Adrenal gland (tissue), 5 donors: Measurements from ENCODE around the gene BCAT1.

Source experiments
- POLR2A ChIP-seq, 2 donors: fragments of 450-650 bp; IDR thresholded peaks; one replicate each; pipeline ENCODE4 v1.6.1; 2017; ENCODE audit warnings: antibody characterized with exemption in 2 of 2, mild to moderate bottlenecking in 2 of 2, moderate library complexity in 1 of 2
- TF ChIP-seq, protein P1 (sequence below), 6 experiments: fragments of 450-650 bp in 4 of 6; fragments of 200-600 bp in 2 of 6; sonication (generic) in 1 of 6; IDR thresholded peaks; 1 replicate in 5 of 6; 2 replicates in 1 of 6; pipeline versions ENCODE4 v1.5.1 to v1.8.0; 2016 to 2021; ENCODE audit warnings: antibody characterized with exemption in 6 of 6, mild to moderate bottlenecking in 2 of 6, moderate library complexity in 1 of 6
- donor health status: DM: no; HTN: no; CAD: no.

DNA sequence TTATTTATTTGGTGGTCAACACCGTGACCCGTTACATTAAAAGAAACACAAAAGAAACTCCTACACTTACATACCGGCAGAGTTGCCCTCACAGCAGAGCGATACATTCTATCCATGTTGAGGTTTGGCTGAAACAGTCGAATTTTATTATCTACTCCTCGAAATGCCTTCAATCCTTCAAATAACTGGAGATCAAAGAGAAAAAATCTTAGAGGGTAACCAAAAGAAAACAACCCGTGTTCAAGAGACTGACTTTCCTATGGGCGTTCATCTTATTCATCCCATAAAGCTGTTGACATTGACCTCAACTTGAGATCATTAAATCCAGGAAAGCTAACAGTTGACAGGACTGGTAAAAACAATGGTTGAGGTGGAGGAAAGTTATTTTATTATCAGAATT lies 67.7 kb downstream of the BCAT1 start:
- TF ChIP-seq POLR2A (IDR thresholded peaks at IDR 0.05): no peak
- TF ChIP-seq, protein P1, sequence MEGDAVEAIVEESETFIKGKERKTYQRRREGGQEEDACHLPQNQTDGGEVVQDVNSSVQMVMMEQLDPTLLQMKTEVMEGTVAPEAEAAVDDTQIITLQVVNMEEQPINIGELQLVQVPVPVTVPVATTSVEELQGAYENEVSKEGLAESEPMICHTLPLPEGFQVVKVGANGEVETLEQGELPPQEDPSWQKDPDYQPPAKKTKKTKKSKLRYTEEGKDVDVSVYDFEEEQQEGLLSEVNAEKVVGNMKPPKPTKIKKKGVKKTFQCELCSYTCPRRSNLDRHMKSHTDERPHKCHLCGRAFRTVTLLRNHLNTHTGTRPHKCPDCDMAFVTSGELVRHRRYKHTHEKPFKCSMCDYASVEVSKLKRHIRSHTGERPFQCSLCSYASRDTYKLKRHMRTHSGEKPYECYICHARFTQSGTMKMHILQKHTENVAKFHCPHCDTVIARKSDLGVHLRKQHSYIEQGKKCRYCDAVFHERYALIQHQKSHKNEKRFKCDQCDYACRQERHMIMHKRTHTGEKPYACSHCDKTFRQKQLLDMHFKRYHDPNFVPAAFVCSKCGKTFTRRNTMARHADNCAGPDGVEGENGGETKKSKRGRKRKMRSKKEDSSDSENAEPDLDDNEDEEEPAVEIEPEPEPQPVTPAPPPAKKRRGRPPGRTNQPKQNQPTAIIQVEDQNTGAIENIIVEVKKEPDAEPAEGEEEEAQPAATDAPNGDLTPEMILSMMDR (IDR thresholded peaks at IDR 0.05): no peak
